Adrenal gland (tissue), 5 donors: Measurements from ENCODE around the gene FGFBP1.
"Not testable (repeated sequence)": the region's sequence is repeated elsewhere in the genome, so short reads cannot be mapped to it uniquely, and the experiment has no call there.

Source experiments
- POLR2A ChIP-seq, 2 donors: fragments of 450-650 bp; IDR thresholded peaks; one replicate each; pipeline ENCODE4 v1.6.1; 2017; ENCODE audit warnings: antibody characterized with exemption in 2 of 2, mild to moderate bottlenecking in 2 of 2, moderate library complexity in 1 of 2
- TF ChIP-seq, protein P1 (sequence below), 6 experiments: fragments of 450-650 bp in 4 of 6; fragments of 200-600 bp in 2 of 6; sonication (generic) in 1 of 6; IDR thresholded peaks; 1 replicate in 5 of 6; 2 replicates in 1 of 6; pipeline versions ENCODE4 v1.5.1 to v1.8.0; 2016 to 2021; ENCODE audit warnings: antibody characterized with exemption in 6 of 6, mild to moderate bottlenecking in 2 of 6, moderate library complexity in 1 of 6
- donor health status: DM: no; HTN: no; CAD: no.

DNA sequence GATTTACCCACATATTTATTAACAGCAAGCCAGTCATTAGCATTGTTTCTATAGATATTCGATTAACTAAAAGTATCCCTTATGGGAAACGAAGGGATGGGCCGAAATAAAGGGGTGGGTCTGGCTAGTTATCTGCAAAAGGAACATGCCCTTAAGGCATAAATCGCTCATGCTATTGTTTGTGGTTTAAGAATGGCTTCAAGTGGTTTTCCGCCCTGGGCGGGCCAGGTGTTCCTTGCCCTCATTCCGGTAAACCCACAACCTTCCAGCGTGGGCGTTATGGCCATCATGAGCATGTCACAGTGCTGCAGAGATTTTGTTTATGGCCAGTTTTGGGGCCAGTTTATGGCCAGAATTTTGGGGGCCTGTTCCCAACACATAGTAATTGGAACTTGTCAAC, 22.2 kb downstream of the FGFBP1 start:
- TF ChIP-seq, protein P1, sequence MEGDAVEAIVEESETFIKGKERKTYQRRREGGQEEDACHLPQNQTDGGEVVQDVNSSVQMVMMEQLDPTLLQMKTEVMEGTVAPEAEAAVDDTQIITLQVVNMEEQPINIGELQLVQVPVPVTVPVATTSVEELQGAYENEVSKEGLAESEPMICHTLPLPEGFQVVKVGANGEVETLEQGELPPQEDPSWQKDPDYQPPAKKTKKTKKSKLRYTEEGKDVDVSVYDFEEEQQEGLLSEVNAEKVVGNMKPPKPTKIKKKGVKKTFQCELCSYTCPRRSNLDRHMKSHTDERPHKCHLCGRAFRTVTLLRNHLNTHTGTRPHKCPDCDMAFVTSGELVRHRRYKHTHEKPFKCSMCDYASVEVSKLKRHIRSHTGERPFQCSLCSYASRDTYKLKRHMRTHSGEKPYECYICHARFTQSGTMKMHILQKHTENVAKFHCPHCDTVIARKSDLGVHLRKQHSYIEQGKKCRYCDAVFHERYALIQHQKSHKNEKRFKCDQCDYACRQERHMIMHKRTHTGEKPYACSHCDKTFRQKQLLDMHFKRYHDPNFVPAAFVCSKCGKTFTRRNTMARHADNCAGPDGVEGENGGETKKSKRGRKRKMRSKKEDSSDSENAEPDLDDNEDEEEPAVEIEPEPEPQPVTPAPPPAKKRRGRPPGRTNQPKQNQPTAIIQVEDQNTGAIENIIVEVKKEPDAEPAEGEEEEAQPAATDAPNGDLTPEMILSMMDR (IDR thresholded peaks at IDR 0.05): not testable (repeated sequence)
- TF ChIP-seq POLR2A (IDR thresholded peaks at IDR 0.05): not testable (repeated sequence)
